Endodermal cell (in vitro differentiated cells): ENCODE results near the gene IL1R1. TPM values are rescaled to one million over a fixed set of nuclear protein-coding genes. Genes with fewer than 3 reads are reported as not detected.

Source experiments
- DNase-seq: peaks from one replicate; pipeline ENCODE4 v3.0.0-alpha.2; 2017
- H3K27ac ChIP-seq: 2 replicates; pipeline ENCODE4 v1.5.1; 2013; ENCODE audit warnings: mild to moderate bottlenecking, low read depth, low read length, moderate library complexity
- H3K27me3 ChIP-seq: 2 replicates; pipeline ENCODE4 v1.6.1; 2013; ENCODE audit warnings: mild to moderate bottlenecking, low read length, moderate library complexity; ENCODE audit not compliant: insufficient read depth, control insufficient read depth, poor library complexity, severe bottlenecking
- H3K36me3 ChIP-seq: 2 replicates; pipeline ENCODE4 v1.7.0; 2013; ENCODE audit warnings: mild to moderate bottlenecking, low read length, moderate library complexity; ENCODE audit not compliant: control insufficient read depth, insufficient read depth
- H3K4me1 ChIP-seq: one replicate; pipeline ENCODE4 v1.7.0; 2013; ENCODE audit warnings: low read length; ENCODE audit not compliant: control insufficient read depth, insufficient read depth
- H3K4me3 ChIP-seq: 2 replicates; pipeline ENCODE4 v1.5.1; 2013; ENCODE audit warnings: mild to moderate bottlenecking, low read length, moderate library complexity
- H3K9ac ChIP-seq: 2 replicates; pipeline ENCODE4 v1.6.1; 2013; ENCODE audit warnings: mild to moderate bottlenecking, low read length, moderate library complexity; ENCODE audit not compliant: poor library complexity, severe bottlenecking; ENCODE audit errors: extremely low read depth
- H3K9me3 ChIP-seq: 2 replicates; pipeline ENCODE4 v1.6.1; 2013; ENCODE audit warnings: mild to moderate bottlenecking, low read length, moderate library complexity; ENCODE audit not compliant: control insufficient read depth
- H3K27ac Mint-ChIP-seq: 2 replicates; pipeline ENCODE4 v1.8.0; 2020; ENCODE audit warnings: mixed read lengths
- H3K27me3 Mint-ChIP-seq: 2 replicates; pipeline ENCODE4 v1.8.0; 2021; ENCODE audit warnings: mild to moderate bottlenecking, mixed read lengths; ENCODE audit not compliant: insufficient read depth
- H3K36me3 Mint-ChIP-seq: 2 replicates; pipeline ENCODE4 v1.8.0; 2020; ENCODE audit warnings: low read depth, mixed read lengths
- H3K4me1 Mint-ChIP-seq: 2 replicates; pipeline ENCODE4 v1.8.0; 2020; ENCODE audit warnings: mixed read lengths
- H3K4me3 Mint-ChIP-seq: 2 replicates; pipeline ENCODE4 v1.8.0; 2020; ENCODE audit warnings: mild to moderate bottlenecking, moderate library complexity, mixed read lengths
- H3K9me3 Mint-ChIP-seq: 2 replicates; pipeline ENCODE4 v1.8.0; 2020; ENCODE audit warnings: mild to moderate bottlenecking, mixed read lengths
- WGBS, 2 experiments: methylation state at CpG; one replicate each; pipeline versions ENCODE4 v1.1.5 to v1.1.7; 2013; ENCODE audit warnings: missing lambda C conversion rate in 2 of 2, mixed read lengths in 1 of 2; ENCODE audit not compliant: insufficient coverage in 1 of 2, insufficient read length in 1 of 2; 5-methylcytosine and 5-hydroxymethylcytosine counted together
- total RNA-seq, 2 donors: library from RNA; stranded (reverse); fragmentation: NEBNext Ultra II Directional in 1 of 2; extraction: Animal tissue kit (Norgen Biotek cat#: 25700) in 1 of 2; gene quantifications; 2 replicates in 1 of 2; 3 replicates in 1 of 2; pipeline ENCODE4 v1.2.1, GENCODE V29; 2021
- TF ChIP-seq, protein P1 (sequence below): fragments of 200-600 bp; sonication (generic); conservative IDR thresholded peaks from 2 replicates; pipeline ENCODE4 v1.5.0; 2021; ENCODE audit warnings: antibody characterized with exemption, mild to moderate bottlenecking

Gene IL1R1
- total RNA-seq, 2 donors from 2014 or later, result 3.0 to 4.1 TPM

DNA sequence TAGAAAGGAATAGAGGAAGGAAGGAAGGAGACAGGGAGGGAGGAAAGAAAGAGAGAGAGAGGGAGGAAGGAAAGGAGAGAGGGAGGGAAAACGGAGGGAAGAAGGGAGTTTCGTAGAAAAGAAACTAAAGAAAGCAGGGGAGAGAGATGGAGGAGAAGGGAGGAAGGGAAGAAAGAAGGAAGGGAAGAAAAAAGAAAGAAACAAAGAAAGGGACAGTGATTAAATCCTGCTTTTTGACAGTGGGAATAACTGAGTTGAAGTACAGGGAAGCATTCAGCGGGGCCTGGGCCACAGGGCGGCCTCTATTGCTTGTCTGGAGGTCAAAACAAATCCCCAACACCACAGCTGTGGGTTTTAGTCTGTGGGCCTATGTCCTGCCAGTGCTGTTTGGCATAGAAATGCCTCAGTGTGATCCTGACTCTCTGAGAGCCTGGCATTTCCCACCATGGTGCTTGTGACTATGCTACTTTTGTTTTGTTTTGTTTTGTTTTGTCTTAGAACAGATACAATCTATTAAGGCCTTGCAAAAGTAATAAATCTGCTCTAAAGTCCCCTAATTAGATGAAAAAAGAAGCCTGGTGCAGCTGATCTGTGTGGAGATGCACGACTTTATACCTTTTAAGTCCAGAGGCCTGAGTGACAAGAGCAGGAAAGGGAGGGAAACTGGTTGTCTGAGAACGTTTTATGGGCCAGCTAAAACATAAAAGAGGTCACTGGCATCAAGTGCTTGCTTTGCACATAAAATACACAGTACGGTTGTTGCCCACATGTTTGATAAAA lies 84.3 kb downstream of the IL1R1 start:
- Histone ChIP-seq H3K4me1 (peaks cover 31% of the 10 kb centered on the region), H3K36me3 (no peaks in the 10 kb centered on the region), H3K9ac (no peak overlapping the region), H3K4me3 (no peak overlapping the region), H3K27ac (no peak overlapping the region), H3K9me3 (no peaks in the 10 kb centered on the region), H3K27me3 (no peaks in the 10 kb centered on the region)
- no peaks in the 10 kb centered on the region for H3K27me3 Mint-ChIP-seq
- 88 to 91% methylated on average over 5 to 7 of the region's 7 CpGs for WGBS, 2 experiments
- TF ChIP-seq, protein P1, sequence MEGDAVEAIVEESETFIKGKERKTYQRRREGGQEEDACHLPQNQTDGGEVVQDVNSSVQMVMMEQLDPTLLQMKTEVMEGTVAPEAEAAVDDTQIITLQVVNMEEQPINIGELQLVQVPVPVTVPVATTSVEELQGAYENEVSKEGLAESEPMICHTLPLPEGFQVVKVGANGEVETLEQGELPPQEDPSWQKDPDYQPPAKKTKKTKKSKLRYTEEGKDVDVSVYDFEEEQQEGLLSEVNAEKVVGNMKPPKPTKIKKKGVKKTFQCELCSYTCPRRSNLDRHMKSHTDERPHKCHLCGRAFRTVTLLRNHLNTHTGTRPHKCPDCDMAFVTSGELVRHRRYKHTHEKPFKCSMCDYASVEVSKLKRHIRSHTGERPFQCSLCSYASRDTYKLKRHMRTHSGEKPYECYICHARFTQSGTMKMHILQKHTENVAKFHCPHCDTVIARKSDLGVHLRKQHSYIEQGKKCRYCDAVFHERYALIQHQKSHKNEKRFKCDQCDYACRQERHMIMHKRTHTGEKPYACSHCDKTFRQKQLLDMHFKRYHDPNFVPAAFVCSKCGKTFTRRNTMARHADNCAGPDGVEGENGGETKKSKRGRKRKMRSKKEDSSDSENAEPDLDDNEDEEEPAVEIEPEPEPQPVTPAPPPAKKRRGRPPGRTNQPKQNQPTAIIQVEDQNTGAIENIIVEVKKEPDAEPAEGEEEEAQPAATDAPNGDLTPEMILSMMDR, result no peak
- H3K4me3 Mint-ChIP-seq, result no peak overlapping the region
- peak overlapping the region; percentile 56 for H3K27ac Mint-ChIP-seq
- DNase-seq, result no peak
- H3K4me1 Mint-ChIP-seq, result peaks cover 44% of the 10 kb centered on the region
- H3K36me3 Mint-ChIP-seq, result no peaks in the 10 kb centered on the region
- H3K9me3 Mint-ChIP-seq, result no peaks in the 10 kb centered on the region

DNA sequence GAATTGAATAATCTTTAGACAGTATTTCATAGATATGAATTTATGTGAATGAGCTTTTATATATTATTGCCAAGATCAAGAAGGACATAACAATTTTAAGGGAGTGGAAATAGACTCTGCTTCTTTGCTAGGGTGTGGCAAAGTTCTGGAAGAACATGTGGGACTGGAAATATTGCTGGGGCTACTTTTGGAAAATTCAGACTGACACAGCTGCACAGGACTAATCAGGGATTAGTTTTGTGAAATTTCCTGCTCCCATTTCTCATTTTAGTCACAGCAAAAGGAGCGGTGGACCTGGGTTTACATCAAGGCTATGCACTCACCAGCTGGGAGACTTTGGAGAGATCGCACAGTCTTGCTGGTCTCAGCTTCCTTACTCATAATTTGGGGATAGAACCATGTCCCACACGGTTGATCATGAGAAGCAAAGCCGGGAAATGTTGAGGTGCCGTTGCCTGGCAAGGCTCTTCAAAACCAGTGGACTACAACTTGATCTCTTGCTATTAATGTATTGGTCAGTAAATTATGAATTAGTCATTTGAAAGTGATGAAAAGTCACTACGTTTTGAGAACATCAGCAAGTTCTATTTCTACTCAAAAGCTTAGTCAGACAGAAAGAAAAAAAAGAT lies 86.7 kb downstream of the IL1R1 start:
- Mint-ChIP-seq H3K9me3 (no peaks in the 10 kb centered on the region), H3K36me3 (no peaks in the 10 kb centered on the region), H3K4me3 (no peak overlapping the region), H3K4me1 (peaks cover 26% of the 10 kb centered on the region), H3K27me3 (no peaks in the 10 kb centered on the region), H3K27ac (no peak overlapping the region)
- Histone ChIP-seq H3K9me3 (no peaks in the 10 kb centered on the region), H3K4me3 (no peak overlapping the region), H3K9ac (no peak overlapping the region), H3K27me3 (no peaks in the 10 kb centered on the region), H3K27ac (no peak overlapping the region), H3K4me1 (peaks cover 23% of the 10 kb centered on the region), H3K36me3 (no peaks in the 10 kb centered on the region)
- TF ChIP-seq, protein P1, result no peak
- 80 to 87% methylated on average over 6 of the region's 6 CpGs for WGBS, 2 experiments
- DNase-seq, result no peak

Other genes with a start within 250 kb of the IL1R1 start
- gene IL1R2, start 150.8 kb upstream of the IL1R1 start, total RNA-seq, result under 1 TPM in 1 of 2 donors, not detected in 1; 0.73 TPM
- under 1 TPM; 0.38 to 0.44 TPM for gene IL1RL2, start 44.3 kb downstream of the IL1R1 start, total RNA-seq
- gene IL1RL1, start 168.8 kb downstream of the IL1R1 start, total RNA-seq, result under 1 TPM; 0.75 to 0.84 TPM
- gene IL18R1, start 213.1 kb downstream of the IL1R1 start, total RNA-seq, result 1 to 10 TPM; 2.2 to 2.4 TPM